ENCODE results near the gene PTER.

DNA sequence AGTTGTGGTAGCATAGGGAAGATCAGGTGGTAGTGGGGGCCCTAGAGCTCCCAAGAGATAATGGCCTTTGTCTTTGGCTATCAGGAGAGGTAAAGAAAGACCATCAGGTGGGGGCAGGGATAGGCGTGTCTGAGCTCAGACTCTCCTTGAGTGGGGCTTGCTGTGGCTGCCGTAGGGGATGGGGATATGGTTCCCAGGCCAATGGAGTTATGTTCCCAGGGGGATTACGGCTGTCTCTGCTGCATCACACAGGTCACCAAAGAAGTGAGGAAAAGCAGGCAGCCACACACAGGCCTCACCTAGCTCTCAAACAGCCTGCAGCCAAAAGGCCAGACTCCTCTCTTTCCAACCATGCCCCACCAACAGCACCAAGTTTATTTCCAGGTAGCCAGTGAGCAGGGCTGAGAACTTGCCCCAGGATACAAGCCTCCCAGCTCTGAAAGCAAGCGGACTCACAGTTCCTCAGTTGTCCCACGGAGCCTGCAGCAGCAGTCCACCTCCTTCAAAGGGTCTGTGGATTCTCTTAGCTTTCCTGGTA lies 122.5 kb downstream of the PTER start:
- TF ChIP-seq, protein P1, sequence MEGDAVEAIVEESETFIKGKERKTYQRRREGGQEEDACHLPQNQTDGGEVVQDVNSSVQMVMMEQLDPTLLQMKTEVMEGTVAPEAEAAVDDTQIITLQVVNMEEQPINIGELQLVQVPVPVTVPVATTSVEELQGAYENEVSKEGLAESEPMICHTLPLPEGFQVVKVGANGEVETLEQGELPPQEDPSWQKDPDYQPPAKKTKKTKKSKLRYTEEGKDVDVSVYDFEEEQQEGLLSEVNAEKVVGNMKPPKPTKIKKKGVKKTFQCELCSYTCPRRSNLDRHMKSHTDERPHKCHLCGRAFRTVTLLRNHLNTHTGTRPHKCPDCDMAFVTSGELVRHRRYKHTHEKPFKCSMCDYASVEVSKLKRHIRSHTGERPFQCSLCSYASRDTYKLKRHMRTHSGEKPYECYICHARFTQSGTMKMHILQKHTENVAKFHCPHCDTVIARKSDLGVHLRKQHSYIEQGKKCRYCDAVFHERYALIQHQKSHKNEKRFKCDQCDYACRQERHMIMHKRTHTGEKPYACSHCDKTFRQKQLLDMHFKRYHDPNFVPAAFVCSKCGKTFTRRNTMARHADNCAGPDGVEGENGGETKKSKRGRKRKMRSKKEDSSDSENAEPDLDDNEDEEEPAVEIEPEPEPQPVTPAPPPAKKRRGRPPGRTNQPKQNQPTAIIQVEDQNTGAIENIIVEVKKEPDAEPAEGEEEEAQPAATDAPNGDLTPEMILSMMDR (conservative IDR thresholded peaks at IDR 0.05; ENCODE audit: low read length), result no peak
- no peak for TF ChIP-seq EZH2phosphoT487 (IDR thresholded peaks at IDR 0.05; ENCODE audit: borderline replicate concordance, low read depth, low read length)

Data from OCI-LY7 (cell line).